GM12878 (cell line): ENCODE data around the gene EN1. TPM values are rescaled to one million over a fixed set of nuclear protein-coding genes. Genes with fewer than 3 reads are reported as not detected.

Experiments
- ATAC-seq: fragments of 200-7000 bp; cut with Tn5 transposase; 3 replicates; pipeline ENCODE4 v1.9.1; 2020; ENCODE audit warnings: mild to moderate bottlenecking, moderate library complexity
- BruUV-seq: library from RNA; stranded (reverse); fragments of 400-500 nt; replicated peaks from 2 replicates; lab custom pipeline; 2021; lab: Mats Ljungman, UMichigan
- CTCF ChIA-PET: fragments of 300-600 bp; sonication (Branson Sonifier 250); formaldehyde crosslinking; extraction: SDS; loops from one replicate; lab custom pipeline; 2021; ENCODE audit warnings: inconsistent platforms; lab: Yijun Ruan, JAX
- POLR2A ChIA-PET: fragments of 350-600 bp; formaldehyde crosslinking; extraction: SDS; loops from one replicate; lab custom pipeline; 2021; ENCODE audit warnings: inconsistent platforms; lab: Charles Lee
- RAD21 ChIA-PET: fragments of 300-600 bp; sonication (Branson Sonifier 250); formaldehyde crosslinking; loops from one replicate; lab custom pipeline; 2023; ENCODE audit warnings: antibody characterized with exemption; ENCODE audit not compliant: unreplicated experiment; lab: Charles Lee
- SMC1A ChIA-PET: fragments of 300-600 bp; sonication (Branson Sonifier 250); formaldehyde crosslinking; loops from one replicate; lab custom pipeline; 2023; ENCODE audit not compliant: unreplicated experiment, uncharacterized antibody; lab: Charles Lee
- DNase-seq: peaks from one replicate; pipeline ENCODE4 v3.0.0-alpha.2; 2011; ENCODE audit warnings: low read depth, low spot score
- FAIRE-seq: peaks from 3 replicates; lab custom pipeline; 2011; peaks lifted over from hg19 to GRCh38; lab: Jason Lieb, UNC
- H2AFZ ChIP-seq: 2 replicates; pipeline ENCODE4 v1.6.0; 2011; ENCODE audit warnings: low read depth, low read length, control low read depth; ENCODE audit not compliant: control insufficient read depth
- H3K27ac ChIP-seq: 2 replicates; pipeline ENCODE4 v1.5.1; 2011; ENCODE audit warnings: control low read depth; ENCODE audit not compliant: control insufficient read depth, insufficient read depth
- H3K27me3 ChIP-seq, 2 experiments: replicated peaks in 1 of 2; 2 replicates each; pipeline versions ENCODE4 v1.6.0 to v1.6.1; 2011; ENCODE audit warnings: low read length in 1 of 2; ENCODE audit not compliant: control insufficient read depth in 2 of 2, insufficient read depth in 2 of 2
- H3K36me3 ChIP-seq, 2 experiments: 2 replicates each; pipeline ENCODE4 v1.5.1; 2011; ENCODE audit warnings: low read length in 1 of 2; ENCODE audit not compliant: control insufficient read depth in 2 of 2, insufficient read depth in 2 of 2
- H3K4me1 ChIP-seq: 2 replicates; pipeline ENCODE4 v1.6.1; 2011; ENCODE audit warnings: mild to moderate bottlenecking, low read length, moderate library complexity, mixed read lengths; ENCODE audit not compliant: control insufficient read depth, insufficient read depth
- H3K4me2 ChIP-seq: 2 replicates; pipeline ENCODE4 v1.6.0; 2011; ENCODE audit warnings: control low read depth; ENCODE audit not compliant: control insufficient read depth, insufficient read depth
- H3K4me3 ChIP-seq: fragments of 200-600 bp; sonication (generic); 2 replicates; pipeline ENCODE4 v1.5.1; 2016
- H3K79me2 ChIP-seq: 2 replicates; pipeline ENCODE4 v1.6.0; 2011; ENCODE audit warnings: low read length; ENCODE audit not compliant: control insufficient read depth, insufficient read depth
- H3K9ac ChIP-seq: 2 replicates; pipeline ENCODE4 v1.8.0; 2011; ENCODE audit warnings: low read length, control low read depth, mixed read lengths; ENCODE audit not compliant: control insufficient read depth, insufficient read depth
- H3K9me3 ChIP-seq: replicated peaks from 3 replicates; pipeline ENCODE4 v1.5.1; 2011; ENCODE audit warnings: mild to moderate bottlenecking, low read length; ENCODE audit not compliant: control insufficient read depth, insufficient read depth
- H4K20me1 ChIP-seq: 2 replicates; pipeline ENCODE4 v1.6.0; 2011; ENCODE audit not compliant: control insufficient read depth, insufficient read depth
- CEBPB ChIP-seq, 2 experiments: fragments of 150-350 bp in 1 of 2; IDR thresholded peaks; 2 replicates each; pipeline ENCODE4 v1.6.1; 2012 to 2014; ENCODE audit warnings: low read depth in 2 of 2, low read length in 2 of 2, borderline replicate concordance in 1 of 2, inconsistent platforms in 1 of 2
- HCFC1 ChIP-seq: fragments of 150-350 bp; IDR thresholded peaks from 2 replicates; pipeline ENCODE4 v1.6.1; 2014; ENCODE audit warnings: low read length
- KAT2A ChIP-seq: conservative IDR thresholded peaks from 2 replicates; pipeline ENCODE4 v1.6.1; 2011; ENCODE audit warnings: low read depth, low read length; ENCODE audit not compliant: control insufficient read depth
- NBN ChIP-seq: fragments of 450-650 bp; IDR thresholded peaks from 2 replicates; pipeline ENCODE4 v1.6.1; 2016
- NFXL1 ChIP-seq: fragments of 450-650 bp; IDR thresholded peaks from 2 replicates; pipeline ENCODE4 v1.6.1; 2017; ENCODE audit warnings: antibody characterized with exemption, mild to moderate bottlenecking, borderline replicate concordance
- NFYA ChIP-seq: IDR thresholded peaks from 2 replicates; pipeline ENCODE4 v1.6.1; 2011; ENCODE audit warnings: low read depth, mild to moderate bottlenecking, low read length, improper control_type of control experiment, borderline replicate concordance
- POLR2AphosphoS5 ChIP-seq: IDR thresholded peaks from 2 replicates; pipeline ENCODE4 v1.6.1; 2011; ENCODE audit warnings: mild to moderate bottlenecking, low read length, inconsistent platforms
- REST ChIP-seq: IDR thresholded peaks from 2 replicates; pipeline ENCODE4 v1.6.1; 2012; ENCODE audit warnings: mild to moderate bottlenecking, low read depth, low read length
- SMAD1 ChIP-seq: fragments of 450-650 bp; IDR thresholded peaks from 2 replicates; pipeline ENCODE4 v1.6.1; 2018; ENCODE audit warnings: mild to moderate bottlenecking, low read depth; ENCODE audit not compliant: partially characterized antibody
- TARDBP ChIP-seq: IDR thresholded peaks from 2 replicates; pipeline ENCODE4 v1.6.1; 2016; ENCODE audit warnings: borderline replicate concordance
- TCF12 ChIP-seq: IDR thresholded peaks from 2 replicates; pipeline ENCODE4 v1.6.1; 2011; ENCODE audit warnings: low read depth, mild to moderate bottlenecking, low read length
- ZNF207 ChIP-seq: fragments of 450-650 bp; IDR thresholded peaks from 2 replicates; pipeline ENCODE4 v1.6.1; 2014; ENCODE audit warnings: antibody characterized with exemption, mild to moderate bottlenecking, borderline replicate concordance
- WGBS: methylation state at CpG from one replicate; pipeline ENCODE4 v1.1.6; 2016; ENCODE audit warnings: low lambda C conversion rate; ENCODE audit not compliant: insufficient replicate concordance, insufficient coverage; ENCODE audit errors: missing lambda C conversion rate; 5-methylcytosine and 5-hydroxymethylcytosine counted together
- in situ Hi-C: fragments of 300-500 bp; cut with MboI; formaldehyde crosslinking; loops from 9 replicates; pipeline ENCODE4 v1.14.3; 2018; ENCODE audit warnings: mixed read lengths
- intact Hi-C: fragments of 100-400 bp; cut with micrococcal nuclease; formaldehyde crosslinking; loops from one replicate; pipeline ENCODE4 v1.14.2; 2022; ENCODE audit not compliant: unreplicated experiment
- polyA plus RNA-seq, 11 experiments: library from polyadenylated mRNA; depleted of rRNA in 4 of 11; unstranded in 6 of 11; stranded (reverse) in 5 of 11; fragments of >200 nt; fragmentation: Nextera tagmentation in 4 of 11; fragmentation: Illumina TruSeq in 1 of 11; extraction: Ambion mirVana in 4 of 11; extraction: Trizol in 1 of 11; gene quantifications; 1 replicate in 1 of 11; 2 replicates in 10 of 11; pipeline versions ENCODE4 v1.2.1 to v1.2.3, GENCODE V29; 2011 to 2016; ENCODE audit warnings: inconsistent platforms in 2 of 11, missing spikeins in 2 of 11, low read depth in 1 of 11
- total RNA-seq, 4 experiments: library from RNA; depleted of rRNA in 3 of 4; stranded (reverse); fragments of >200 nt in 3 of 4; fragmentation: Illumina TruSeq in 1 of 4; extraction: Trizol in 1 of 4; gene quantifications; 2 replicates each; pipeline versions ENCODE4 v1.2.1 to v1.2.3, GENCODE V29; 2013 to 2021
- TF ChIP-seq, protein P1 (sequence below): fragments of 150-350 bp; IDR thresholded peaks from 2 replicates; pipeline ENCODE4 v1.6.1; 2014; ENCODE audit warnings: mild to moderate bottlenecking, low read depth, low read length
- TF ChIP-seq, protein P2 (sequence below): fragments of 450-650 bp; IDR thresholded peaks from 2 replicates; pipeline ENCODE4 v1.6.1; 2018; ENCODE audit warnings: borderline replicate concordance, mild to moderate bottlenecking; ENCODE audit not compliant: partially characterized antibody

Gene EN1
- total and polyA plus RNA-seq, 10 of the 15 experiments (the other 5 are each of a cell fraction or from before 2014, with no cell fraction given): not detected

DNA sequence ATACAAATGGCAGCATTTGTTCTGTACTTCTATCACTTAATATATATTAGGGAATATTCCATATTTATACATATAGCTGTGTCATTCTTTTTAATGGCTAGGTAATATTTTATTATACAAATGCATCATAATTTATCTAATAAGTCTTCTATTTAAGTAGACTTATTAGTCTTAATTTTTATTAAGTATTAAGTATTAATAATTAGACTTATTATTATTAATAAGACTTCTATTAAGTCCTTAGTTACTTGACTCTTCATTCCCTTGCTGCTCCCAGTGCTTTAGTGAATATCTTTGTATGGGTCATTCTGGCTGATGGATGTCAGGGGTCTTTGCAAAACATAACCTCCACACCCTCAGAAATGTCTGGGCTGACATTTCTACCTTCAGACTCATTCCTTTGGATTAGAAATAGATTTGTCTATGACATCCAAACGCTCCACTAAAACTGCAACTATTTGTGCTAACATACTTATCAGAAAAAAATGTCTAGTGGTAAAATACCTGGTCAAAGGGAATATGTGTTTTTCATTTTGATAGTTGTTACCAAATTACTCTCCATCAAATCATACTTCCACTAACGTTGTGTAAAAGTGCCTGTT lies 35.8 kb downstream of the EN1 start (continued):
- TF ChIP-seq REST (no peak), TARDBP (no peak), NFXL1 (no peak), CEBPB (IDR thresholded peaks at IDR 0.05; ENCODE audit: borderline replicate concordance in 1 of 2, low read depth in 2 of 2, low read length in 2 of 2) (no peak), ZNF207 (no peak), KAT2A (no peak)
- TF ChIP-seq, protein P1, sequence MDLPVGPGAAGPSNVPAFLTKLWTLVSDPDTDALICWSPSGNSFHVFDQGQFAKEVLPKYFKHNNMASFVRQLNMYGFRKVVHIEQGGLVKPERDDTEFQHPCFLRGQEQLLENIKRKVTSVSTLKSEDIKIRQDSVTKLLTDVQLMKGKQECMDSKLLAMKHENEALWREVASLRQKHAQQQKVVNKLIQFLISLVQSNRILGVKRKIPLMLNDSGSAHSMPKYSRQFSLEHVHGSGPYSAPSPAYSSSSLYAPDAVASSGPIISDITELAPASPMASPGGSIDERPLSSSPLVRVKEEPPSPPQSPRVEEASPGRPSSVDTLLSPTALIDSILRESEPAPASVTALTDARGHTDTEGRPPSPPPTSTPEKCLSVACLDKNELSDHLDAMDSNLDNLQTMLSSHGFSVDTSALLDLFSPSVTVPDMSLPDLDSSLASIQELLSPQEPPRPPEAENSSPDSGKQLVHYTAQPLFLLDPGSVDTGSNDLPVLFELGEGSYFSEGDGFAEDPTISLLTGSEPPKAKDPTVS: no peak
- TF ChIP-seq, all 136 proteins: peak for 0

DNA sequence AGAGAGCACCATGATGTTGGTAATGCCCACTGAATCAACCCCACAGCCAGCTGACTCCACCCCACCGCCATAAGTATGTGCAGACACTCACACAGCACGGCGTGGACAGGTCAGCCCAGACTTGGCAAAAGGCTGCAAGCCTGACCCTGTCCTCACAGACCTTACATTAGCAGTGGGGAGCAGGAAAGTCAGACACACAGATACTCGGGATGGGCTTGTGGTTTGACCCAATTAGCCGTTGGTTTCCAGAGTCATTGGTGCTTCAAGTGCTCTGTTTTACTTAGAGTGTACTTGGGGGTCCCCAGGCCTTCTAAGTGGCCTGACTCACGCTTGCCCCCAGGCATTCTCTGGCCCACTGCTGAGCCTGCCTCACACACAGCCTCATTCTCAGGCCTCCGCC lies 36.7 kb downstream of the EN1 start:
- RAD21 ChIA-PET: no interaction called here
- Histone ChIP-seq H3K9ac (no peak overlapping the region), H3K27me3 (peaks cover 6 to 8% of the 10 kb centered on the region in 2 experiments; a peak in 3 of 4 replicates), H3K4me1 (no peaks in the 10 kb centered on the region), H3K79me2 (no peaks in the 10 kb centered on the region), H3K9me3 (no peaks in the 10 kb centered on the region), H3K4me2 (no peak overlapping the region), H2AFZ (no peak overlapping the region), H3K27ac (no peak overlapping the region), H3K36me3 (no peaks in the 10 kb centered on the region), H4K20me1 (no peaks in the 10 kb centered on the region), H3K4me3 (no peak overlapping the region)
- BruUV-seq: no TSS peak
- in situ Hi-C loops (no loop called here), intact Hi-C loops (no loop called here)
- no peak for FAIRE-seq
- 12% methylated on average over 7 of the region's 7 CpGs for WGBS
- SMC1A ChIA-PET: no interaction called here
- POLR2A ChIA-PET: no interaction called here
- DNase-seq: no peak
- ATAC-seq: no peak
- CTCF ChIA-PET: no interaction called here
- TF ChIP-seq NFYA (no peak), HCFC1 (no peak), POLR2AphosphoS5 (no peak), SMAD1 (no peak), TCF12 (no peak), NBN (no peak)
- TF ChIP-seq, protein P2, sequence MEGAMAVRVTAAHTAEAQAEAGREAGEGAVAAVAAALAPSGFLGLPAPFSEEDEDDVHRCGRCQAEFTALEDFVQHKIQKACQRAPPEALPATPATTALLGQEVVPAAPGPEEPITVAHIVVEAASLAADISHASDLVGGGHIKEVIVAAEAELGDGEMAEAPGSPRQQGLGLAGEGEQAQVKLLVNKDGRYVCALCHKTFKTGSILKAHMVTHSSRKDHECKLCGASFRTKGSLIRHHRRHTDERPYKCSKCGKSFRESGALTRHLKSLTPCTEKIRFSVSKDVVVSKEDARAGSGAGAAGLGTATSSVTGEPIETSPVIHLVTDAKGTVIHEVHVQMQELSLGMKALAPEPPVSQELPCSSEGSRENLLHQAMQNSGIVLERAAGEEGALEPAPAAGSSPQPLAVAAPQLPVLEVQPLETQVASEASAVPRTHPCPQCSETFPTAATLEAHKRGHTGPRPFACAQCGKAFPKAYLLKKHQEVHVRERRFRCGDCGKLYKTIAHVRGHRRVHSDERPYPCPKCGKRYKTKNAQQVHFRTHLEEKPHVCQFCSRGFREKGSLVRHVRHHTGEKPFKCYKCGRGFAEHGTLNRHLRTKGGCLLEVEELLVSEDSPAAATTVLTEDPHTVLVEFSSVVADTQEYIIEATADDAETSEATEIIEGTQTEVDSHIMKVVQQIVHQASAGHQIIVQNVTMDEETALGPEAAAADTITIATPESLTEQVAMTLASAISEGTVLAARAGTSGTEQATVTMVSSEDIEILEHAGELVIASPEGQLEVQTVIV: no peak
